Measurements from ENCODE around the gene ACBD6. TPM values are rescaled to one million over a fixed set of nuclear protein-coding genes. Genes with fewer than 3 reads are reported as not detected.

The ACBD6 gene
- total RNA-seq, 1 donor from 2014 or later, result 33.2 TPM

DNA sequence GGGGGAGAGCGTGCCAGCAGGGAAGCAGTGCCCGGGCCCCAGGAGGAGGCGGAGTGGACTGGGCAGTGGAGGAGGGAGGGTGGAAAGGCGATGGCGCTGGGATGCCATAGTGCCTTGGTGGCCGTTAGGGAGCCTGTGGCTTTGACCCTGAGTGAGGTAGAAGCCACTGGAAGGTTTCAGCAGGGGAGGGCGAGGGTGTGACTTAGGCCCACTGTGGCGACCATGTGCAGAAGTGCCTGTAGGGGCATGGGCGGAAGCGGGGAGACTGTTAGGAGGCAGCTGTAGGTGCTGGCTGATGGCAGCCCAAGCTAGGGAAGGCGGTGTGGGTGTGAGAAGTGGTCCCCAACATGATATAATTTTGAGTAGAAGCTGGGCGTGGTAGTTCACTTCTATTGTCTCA, 244.1 kb downstream of the ACBD6 start:
- DNase-seq (ENCODE audit: low spot score), result no peak

DNA sequence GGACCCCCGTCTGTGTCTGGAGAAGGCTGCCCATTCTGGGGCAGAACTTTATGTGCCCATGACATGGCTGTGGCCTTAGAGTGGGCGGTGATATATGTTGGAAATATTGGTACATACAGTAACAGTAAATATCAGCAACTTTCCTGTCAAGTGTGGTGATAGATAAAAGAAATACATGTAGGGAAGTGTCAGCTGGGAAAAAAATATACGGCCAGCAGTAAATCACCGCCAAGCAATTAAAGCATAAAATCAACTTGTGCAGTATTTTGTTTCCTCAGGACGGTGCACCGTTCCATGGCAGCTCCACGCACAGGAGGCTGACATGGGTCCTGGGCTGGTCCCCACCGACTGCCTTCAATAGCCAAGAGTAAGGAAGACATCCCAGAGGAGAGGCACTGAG, 244.9 kb downstream of the ACBD6 start:
- no peak for DNase-seq (ENCODE audit: low spot score)

DNA sequence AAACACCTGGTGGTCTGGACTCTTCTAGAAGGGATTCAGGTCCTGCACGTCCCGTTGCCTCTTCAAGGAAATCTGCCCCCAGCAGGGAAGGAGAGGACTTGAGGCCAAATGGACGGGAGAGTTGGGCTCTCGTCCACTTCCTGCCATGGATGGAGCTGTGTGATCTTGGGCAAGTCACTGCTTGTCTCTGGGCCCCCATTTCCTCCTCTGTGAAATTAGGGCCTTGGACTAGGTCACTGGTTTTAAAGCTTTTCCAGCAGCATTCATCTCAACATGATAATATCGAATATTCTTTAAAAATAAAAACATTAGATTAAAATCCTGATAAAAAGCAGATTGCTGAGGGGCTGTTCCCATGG, 245.4 kb downstream of the ACBD6 start:
- DNase-seq (ENCODE audit: low spot score), result no peak

DNA sequence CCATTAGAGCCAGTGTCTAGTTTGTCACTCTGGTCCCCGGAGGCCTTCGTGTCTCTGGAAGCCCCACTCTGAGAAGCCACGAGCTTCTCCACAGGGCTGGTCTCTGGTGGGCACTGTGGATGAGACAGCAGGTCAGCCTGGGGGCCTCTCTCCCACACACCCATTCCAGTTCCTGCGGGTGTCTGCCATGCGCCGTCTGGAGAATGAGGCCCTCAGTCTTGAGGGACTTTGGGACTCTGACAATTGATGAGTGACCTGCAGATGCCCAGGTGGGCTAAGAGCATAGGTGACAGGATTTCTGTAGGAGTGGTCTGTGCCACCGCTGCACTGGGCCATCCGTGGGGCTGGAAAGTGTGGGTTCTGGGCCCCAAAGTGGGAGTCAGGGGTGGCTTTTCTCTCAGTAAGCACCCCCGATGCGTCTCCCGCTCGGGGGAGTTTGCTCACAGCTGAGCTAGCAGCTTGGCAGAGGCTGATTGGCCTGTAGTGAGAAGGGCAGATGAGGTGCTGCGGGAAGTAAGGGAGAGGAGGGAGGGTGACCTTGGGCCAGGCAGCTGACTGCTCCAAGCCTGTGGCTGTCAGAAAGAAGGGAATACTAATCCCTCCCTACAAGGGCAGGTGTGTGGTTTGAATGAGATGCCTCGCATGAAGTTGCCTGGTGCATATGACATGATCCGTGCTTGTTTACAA, 245.9 kb downstream of the ACBD6 start:
- no peak for DNase-seq (ENCODE audit: low spot score)

DNA sequence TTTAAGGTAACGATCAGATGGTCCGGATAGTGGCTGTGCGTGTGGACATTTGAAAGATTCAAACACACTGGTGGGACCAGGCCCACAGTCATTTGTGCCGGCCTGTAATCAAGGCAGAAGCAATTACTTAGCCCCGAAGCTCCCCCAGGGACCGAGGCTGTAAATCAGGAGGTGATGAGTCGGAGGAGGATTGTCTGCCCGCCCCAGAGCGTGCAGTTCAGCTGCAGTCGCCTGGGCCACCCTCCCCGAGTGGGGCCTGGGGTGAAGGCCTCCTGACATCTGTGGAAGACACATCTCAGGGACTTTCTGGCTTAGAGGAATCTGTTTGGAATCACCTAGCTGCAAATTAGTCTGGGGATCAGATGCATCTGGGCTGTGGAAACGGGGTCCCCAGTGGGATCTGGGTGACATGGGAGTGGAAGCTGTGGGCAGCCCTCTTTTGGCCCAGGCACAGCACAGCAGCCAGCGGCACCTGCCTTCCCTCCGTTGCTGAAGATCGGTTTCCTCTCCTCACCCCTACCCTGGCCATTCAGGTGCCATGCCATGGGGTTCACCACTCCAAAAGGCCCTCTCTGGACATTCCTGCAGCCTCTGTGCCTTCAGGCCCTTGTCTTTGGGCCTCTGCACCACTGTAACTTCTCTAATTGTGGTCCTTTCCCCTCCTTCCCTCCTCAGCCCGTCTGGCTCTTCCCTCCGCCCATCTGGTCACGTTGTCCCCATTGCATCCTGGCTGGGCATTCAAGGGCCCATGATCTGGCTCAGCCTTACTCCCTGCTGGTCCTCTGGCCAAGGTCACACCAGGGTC, 246.6 kb downstream of the ACBD6 start:
- no peak for DNase-seq (ENCODE audit: low spot score)

DNA sequence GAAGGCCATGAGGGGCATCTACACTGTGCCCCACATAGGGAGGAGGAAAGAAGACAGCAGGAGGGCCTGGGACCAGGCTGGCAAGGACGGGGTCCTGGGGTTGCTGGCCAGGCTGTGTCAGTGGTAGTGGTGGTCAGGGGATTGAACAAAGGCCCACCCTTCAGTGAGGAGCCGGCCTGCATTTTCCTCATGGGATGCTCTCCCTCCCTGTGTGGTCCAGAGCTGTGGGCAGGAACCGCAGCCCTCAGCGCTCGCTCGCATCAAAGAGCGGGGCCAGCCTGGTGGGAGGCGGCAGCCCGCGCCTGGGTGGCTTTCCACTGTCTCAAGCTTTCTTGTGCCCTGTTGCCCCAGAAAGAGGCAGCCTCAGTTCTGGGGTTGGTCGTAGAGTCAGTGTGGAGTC, 247.5 kb downstream of the ACBD6 start:
- DNase-seq (ENCODE audit: low spot score), result no peak

DNA sequence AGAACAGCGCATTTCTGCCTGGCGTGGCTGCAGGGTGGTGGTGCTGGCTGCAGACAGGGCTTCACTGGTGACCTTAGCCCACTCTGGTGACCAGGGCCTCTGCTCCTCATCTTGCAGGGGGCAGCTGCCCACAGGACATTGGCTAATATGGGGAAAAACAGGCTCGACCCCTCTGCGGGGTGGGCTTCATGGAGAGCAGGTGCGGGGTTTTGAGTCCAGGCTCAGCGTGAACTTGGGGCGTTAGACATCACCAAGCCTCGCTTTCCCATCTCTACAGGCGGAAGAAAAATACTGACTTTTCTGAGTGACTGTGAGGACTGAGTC, 247.9 kb downstream of the ACBD6 start:
- DNase-seq (ENCODE audit: low spot score), result no peak

DNA sequence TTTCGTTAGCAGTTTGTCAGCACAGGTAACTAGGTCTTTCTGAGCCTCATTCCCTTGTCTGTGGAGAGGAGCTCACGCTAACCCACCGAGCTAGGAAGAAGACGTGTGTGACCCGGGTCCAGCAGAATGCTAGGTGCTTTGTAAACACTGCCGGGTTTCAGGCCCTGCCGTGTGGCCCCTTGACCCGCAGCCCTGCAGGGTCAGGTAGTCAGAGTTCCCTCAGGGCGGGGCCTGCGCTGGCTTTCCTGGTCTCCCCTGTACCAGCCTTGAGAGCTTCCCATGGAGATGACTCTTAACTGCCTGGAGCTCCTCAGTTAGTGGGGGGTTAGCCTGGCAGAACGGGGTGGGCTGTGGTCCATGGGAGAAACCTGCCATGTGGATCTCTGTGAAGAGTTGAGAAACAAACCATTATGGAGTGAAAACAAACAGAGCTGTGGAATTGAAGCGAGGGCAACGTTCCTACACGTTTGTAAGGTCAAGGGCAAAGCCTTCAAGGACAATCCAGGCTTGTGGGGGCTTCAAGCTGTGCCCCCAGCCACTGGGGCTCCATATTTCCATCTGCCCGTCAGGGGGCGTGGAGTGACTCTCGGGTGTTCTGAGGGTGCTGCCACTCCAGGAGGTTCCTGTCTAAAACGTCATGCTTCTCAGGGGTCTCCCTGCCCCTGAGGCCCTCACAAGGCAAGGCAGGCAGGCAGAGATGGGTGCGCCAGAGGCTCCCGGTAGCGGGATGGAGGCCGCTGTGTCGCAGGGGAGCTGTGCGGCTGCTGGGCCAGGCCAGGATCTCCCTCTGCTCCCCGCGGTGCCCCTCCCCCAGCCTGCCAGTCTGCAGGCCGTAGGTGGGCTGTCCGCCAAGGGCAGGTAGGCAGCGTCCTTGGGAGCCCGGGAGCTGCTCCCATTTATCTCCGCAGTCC, 248.5 kb downstream of the ACBD6 start:
- no peak for DNase-seq (ENCODE audit: low spot score)

DNA sequence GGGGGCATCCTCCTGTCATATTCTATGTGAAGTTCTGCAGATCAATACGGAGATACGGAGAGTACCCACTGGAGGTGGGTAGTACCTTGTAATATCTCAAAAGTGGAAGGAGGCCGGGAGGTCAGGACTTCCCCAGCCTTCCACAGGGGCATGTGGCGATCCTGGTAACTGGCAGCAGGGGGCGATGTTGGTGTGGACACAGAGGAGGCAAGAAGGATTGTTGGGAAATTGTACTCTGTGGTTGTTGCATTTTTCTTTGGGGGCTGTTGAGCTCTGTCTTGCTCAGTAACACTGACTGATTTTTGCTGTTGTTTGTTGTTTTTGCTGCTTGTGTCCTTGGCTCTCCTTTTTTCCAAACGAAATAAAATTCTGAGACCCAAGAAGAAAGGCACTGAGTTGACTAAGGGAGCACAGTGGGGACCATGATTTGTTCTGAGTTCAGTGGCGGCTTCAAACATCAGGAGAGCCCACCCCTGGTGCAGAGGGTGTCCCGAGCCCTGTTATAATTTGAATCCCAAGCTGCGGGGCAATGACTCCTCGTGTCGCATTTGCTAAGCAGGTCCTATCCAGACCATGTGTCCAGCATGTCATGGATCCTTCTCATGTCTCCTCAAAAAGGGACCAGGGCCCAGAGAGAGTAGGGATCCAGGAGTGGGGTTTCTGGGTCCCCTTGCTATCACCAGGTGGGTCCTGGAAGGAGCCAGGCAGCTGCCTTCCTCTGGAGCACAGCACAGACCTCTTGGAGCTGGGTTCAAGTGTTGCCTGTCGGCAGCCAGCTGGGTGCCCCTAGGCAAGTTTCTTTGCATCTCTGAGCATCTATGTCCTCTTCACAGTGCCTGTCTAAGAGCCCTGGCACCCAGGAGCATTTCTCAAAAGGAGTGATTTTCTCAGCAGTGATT, 249.5 kb downstream of the ACBD6 start:
- no peak for DNase-seq (ENCODE audit: low spot score)

DNA sequence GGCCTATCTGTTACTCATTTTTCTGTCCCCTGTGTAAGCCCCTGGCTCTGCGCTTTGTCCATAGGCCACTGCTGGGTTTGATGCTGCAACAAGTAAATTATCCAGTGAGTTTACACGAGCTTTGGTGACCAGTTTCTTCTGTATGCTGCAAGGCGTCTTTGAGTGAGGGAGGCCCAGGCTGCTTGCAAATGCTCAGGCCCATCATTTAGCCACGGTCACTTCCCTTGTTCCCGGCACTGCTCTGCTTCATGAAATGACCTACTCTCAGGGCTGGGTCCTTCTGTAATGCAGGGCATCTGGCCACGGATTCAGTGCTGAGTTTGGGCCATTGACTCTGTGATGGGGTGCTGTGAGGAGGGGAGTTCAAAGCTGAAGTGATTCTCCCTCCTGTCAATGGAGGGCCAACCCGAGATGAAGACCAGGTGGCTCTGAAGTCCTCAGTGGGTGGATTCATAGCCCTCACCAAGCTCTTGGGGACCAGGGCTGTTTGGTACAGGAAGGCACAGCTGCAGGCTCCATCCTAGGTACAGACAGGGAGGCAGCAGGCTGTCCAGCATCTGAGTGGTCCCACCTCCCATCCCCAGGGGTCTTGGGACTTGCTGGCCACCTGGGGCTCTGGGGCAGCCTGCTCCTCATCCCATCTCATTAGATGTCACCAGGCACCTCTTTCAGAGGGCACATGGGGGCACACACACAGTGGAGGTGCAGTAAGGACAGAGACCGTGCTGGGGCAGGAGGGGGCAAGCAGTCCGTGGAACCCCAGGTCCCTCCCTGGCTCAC, 250.7 kb downstream of the ACBD6 start:
- peak; percentile 67 for DNase-seq (ENCODE audit: low spot score)

DNA sequence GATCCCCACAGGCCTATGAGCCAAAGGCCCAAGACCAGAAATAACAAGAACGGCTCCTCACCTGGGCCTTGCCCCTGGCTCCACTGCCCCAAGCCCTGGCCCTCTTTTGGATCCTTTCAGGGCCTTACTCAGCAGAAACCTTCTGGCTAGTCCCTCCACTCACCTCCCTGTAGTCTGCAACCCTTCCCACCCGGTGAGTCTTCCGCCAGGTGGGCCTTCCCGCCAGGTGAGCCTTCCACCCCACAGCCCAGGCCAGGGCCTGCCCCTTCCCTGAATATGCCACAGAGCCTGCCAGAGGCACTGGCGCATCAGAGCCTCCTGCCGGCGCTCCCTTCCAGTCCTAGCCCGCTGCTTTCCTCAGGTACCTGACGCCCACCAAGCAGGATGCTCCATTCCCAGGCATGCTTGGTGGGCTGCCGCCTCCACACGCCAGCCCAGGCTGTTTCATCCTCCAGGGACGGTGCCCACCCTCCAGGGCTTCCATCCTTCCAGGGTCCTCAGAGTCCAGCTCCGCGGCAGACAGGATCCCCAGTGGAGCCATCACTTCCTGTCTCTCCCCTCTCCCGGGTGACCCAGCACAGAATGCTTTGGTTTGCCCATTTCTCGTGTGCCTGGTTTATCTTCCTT, 251.4 kb downstream of the ACBD6 start:
- DNase-seq (ENCODE audit: low spot score), result no peak

DNA sequence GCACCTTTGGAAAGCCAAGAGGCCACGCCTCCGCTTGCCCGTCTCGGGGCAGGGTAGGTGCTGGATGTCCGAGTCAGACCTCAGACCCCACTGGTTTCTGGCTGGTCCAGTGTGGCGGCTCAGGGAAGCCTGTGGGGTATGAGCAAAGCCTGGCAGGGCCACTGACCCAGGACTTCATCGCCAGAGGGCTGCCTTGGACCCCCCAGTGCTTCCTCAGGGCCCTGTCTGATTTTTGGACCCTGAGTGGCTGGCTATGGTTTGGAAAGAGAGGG, 251.9 kb downstream of the ACBD6 start:
- DNase-seq (ENCODE audit: low spot score), result no peak

DNA sequence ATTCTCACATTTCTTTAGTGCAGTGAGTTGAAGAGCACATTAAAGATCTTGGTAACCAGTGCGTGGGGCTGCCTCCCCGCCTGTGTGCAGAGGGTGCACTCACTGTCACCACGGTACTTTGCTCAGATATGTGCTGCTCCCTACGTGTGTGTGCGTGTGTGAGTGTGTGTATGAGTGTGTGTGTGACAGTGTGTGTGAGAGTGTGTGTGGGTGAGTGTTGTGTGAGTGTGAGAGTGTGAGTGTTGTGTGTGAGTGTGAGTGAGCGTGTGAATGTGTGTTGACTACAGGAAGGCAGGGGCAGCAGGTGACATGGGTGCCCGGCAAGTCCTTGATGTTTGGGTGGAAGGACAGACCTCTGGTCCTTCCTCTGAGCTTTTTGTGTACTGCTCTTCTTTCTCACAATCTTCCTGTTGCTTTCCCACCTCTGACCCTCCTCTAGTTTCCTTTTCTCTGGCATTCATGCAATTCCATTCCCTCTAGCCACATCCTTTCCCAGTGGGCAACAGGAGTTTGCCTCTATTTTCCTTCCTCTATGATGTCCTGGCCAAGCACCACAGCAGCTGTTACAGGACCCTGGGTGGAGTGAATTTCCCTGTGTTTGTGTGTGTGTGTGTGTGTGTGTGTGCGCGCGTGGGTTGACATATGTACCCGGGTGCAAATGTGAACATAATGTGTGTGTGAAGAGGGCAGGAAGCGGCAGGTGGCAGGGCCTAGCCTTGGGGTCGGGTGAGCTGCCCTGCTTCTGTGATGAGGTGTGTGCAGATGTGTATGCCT, 252.5 kb downstream of the ACBD6 start:
- DNase-seq (ENCODE audit: low spot score), result no peak

DNA sequence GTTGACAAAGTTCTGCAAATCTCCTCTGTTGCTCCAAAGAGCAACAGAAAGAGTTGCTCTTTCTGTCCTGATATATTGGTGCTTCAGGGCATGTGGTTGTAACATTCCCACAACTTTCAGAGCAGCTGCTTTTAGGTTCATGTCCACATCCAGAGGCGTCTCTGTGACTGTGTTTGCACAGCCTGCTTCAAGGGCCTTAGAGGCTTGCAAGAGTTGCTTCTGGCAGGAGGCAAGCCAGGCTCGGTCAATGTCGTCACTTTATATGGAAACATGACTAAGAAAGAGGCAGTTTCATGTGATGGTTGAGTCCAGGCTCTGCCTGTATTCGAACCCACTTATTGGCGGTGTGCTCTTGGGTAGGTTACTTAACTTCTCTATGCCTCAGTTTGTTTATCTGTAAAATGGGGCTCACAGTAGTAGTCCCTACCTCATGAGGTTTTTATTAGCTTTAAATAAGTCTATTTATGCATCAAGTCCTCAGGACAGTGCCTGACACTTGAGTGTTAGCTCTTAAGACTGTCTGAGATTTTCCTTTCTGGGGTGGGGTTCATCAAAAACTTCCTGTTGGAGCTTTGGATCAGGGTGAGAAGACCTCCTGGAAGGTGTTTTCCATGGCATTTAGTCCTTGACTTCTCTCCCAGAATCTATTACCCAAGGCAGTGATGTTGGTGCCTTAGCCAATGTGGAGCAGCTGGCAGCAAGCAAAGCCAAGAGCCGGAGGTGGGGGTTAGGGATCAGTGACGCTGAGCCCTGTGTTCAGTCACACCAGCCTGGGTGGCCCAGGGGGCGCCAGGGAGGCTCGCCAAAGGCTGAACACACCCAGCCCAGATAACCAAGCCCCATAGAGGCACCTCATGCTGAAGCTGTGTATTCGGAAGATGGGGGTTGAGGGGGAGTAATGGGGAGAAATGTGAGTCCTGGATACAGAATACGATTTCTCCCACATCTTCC, 253.4 kb downstream of the ACBD6 start:
- no peak for DNase-seq (ENCODE audit: low spot score)

DNA sequence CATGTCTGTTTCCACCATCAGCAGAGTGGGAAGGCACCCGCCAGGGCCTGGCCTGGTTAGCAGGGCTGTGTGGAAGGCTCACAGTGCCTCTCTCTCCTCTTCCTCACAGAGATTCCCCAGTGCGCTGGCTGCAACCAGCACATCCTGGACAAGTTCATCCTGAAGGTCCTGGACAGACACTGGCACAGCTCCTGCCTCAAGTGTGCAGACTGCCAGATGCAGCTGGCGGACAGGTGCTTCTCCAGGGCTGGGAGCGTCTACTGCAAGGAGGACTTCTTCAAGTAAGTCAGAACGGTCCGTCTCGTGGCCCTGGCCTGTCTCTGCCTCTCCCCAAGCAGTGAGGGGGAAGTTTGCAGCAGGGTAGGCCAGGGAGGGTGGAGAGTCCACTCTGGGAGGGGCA, 254.2 kb downstream of the ACBD6 start:
- DNase-seq (ENCODE audit: low spot score), result no peak

DNA sequence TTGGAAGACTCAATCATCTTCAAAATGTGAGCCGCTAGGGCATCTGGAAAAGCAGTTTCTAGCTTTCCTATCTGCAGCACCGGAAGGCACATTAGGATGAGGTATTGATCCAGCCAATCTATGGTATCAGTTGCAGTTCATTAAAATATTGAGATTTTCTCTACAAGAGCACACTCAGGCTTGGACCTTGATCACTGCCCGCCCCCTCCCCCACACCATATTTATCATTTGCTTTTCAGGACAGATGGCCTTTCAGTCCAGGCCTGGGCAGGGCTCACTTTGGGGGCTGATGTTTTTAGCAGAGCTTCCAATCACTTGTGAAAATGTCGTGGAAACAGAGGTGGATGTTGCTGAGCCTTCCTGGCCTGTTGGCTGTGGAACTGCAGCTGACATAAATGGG, 254.8 kb downstream of the ACBD6 start:
- no peak for DNase-seq (ENCODE audit: low spot score)

DNA sequence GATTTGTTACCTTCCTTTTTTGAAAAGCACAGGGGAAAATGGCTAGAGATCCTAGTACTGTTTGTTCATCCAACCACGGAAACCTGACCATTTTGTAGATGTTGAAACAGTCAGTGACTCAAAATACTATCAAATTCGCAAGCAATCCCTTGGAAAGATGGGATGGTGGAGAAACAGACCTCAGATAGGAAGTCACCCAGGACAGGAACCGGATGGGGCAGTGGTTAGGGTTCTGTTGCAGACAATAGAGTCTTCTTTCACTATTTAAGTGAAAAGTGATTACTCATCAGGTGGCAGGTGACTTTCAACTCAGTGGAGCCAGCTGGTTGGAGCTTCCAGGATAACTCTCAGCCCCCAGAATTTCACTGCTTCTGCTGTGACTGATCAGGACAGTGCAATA, 255.3 kb downstream of the ACBD6 start:
- no peak for DNase-seq (ENCODE audit: low spot score)

DNA sequence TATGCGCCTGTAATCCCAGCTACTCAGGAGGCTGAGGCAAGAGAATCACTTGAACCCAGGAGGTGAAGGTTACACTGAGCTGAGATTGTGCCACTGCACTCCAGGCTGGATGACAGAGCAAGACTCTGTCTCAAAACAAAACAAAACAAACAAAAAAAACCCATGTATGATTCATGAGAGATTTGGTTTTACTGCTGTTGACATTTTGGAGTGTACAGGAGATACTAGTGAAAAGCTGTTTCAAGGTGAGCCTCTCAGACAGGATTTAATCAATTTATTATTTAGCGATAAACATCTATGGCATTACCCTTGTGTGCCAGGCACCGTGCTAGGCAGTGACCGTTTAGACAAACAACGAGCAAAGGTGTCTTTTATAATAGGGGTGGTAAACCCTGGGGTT, 255.8 kb downstream of the ACBD6 start:
- DNase-seq (ENCODE audit: low spot score), result no peak

Data from mesenteric fat pad (tissue), 1 donor.